Measurements from ENCODE around the gene SLC16A12. TPM values are rescaled to one million over a fixed set of nuclear protein-coding genes. Genes with fewer than 3 reads are reported as not detected.

SLC16A12 gene
- total and polyA plus RNA-seq, 2 of the 13 experiments (the other 11 are each of a cell fraction or from before 2014, with no cell fraction given): 0.02 TPM; not detected in 1

DNA sequence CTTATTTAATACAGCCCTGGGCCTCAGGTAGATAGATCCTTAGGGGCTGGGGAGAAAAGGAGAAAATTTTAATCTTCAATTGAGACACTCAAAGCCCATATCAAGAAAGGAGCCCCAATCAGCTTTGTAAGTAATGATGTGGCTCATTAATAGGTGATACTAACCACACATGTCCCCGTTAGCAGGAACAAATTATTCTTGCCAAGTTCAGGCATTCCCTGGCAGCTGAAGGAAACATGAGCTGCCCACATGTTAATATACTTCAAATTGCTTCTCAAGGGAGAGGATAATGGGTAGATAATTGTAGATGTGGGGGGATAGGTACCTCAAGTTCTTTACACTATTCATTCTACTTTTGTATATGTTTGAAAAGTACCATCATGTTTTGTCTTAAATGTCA lies 106.5 kb downstream of the SLC16A12 start (continued):
- TF ChIP-seq, protein P1, sequence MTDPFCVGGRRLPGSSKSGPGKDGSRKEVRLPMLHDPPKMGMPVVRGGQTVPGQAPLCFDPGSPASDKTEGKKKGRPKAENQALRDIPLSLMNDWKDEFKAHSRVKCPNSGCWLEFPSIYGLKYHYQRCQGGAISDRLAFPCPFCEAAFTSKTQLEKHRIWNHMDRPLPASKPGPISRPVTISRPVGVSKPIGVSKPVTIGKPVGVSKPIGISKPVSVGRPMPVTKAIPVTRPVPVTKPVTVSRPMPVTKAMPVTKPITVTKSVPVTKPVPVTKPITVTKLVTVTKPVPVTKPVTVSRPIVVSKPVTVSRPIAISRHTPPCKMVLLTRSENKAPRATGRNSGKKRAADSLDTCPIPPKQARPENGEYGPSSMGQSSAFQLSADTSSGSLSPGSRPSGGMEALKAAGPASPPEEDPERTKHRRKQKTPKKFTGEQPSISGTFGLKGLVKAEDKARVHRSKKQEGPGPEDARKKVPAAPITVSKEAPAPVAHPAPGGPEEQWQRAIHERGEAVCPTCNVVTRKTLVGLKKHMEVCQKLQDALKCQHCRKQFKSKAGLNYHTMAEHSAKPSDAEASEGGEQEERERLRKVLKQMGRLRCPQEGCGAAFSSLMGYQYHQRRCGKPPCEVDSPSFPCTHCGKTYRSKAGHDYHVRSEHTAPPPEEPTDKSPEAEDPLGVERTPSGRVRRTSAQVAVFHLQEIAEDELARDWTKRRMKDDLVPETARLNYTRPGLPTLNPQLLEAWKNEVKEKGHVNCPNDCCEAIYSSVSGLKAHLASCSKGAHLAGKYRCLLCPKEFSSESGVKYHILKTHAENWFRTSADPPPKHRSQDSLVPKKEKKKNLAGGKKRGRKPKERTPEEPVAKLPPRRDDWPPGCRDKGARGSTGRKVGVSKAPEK (CRISPR knock-in tag; IDR thresholded peaks at IDR 0.05; ENCODE audit: borderline replicate concordance): no peak
- TF ChIP-seq RFXAP (CRISPR knock-in tag; IDR thresholded peaks at IDR 0.05; ENCODE audit: borderline replicate concordance): no peak

DNA sequence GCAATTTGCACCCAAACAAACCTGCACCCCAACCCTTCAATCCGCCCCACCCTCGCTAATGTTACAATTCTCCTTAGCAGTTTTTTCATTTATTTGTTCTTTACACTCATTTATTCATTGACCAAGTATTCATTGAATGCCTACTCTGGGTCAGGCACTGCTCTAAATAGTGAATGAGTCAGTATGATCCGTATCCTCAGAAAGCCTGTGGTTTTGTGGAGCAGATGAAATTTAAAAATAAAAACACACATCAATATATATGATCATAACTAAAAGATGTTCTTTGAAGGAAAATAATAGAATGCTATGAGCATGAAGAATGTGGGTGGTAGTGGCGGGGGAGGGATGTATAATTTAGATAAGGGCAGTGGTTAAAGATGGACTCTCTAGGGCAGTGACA lies 107.8 kb downstream of the SLC16A12 start:
- no peak for FAIRE-seq
- H3K4me2 ChIP-seq (ENCODE audit: low read depth, low read length): no peak overlapping the region

More for the DNA sequence above, 107.8 kb downstream of the SLC16A12 start:
- Histone ChIP-seq H3K4me1 (ENCODE audit: insufficient read depth, low read length) (peaks cover 20% of the 10 kb centered on the region), H3K9me3 (ENCODE audit: low read length) (no peaks in the 10 kb centered on the region), H4K20me1 (ENCODE audit: insufficient read depth, low read length) (no peaks in the 10 kb centered on the region), H3K27ac (ENCODE audit: extremely low read length, insufficient read depth, low read length) (no peak overlapping the region), H3K79me2 (ENCODE audit: insufficient read depth, low read length) (no peaks in the 10 kb centered on the region), H2AFZ (ENCODE audit: low read length) (no peak overlapping the region), H3K9ac (ENCODE audit: insufficient read depth, low read depth, low read length) (no peak overlapping the region), H3K4me3 (replicated peaks in 1 of 3; ENCODE audit: insufficient read depth in 1 of 3, low read depth in 2 of 3, low read length in 3 of 3) (no peak overlapping the region), H3K27me3 (ENCODE audit: control insufficient read depth in 1 of 2, insufficient read depth in 2 of 2, low read length in 2 of 2) (no peaks in the 10 kb centered on the region), H3K36me3 (replicated peaks in 1 of 2; ENCODE audit: control insufficient read depth in 1 of 2, insufficient read depth in 2 of 2, low read length in 2 of 2) (no peaks in the 10 kb centered on the region)
- intact Hi-C loops (cut with micrococcal nuclease; ENCODE audit: unreplicated experiment): loop anchor here (2.0 to 5.0 kb wide), 3 partner anchors 215 to 365 kb away; partner anchors contain the start of gene KIF20B
- DNase-seq (ENCODE audit: low spot score): no peak
- TF ChIP-seq DMAP1 (CRISPR knock-in tag; IDR thresholded peaks at IDR 0.05) (no peak), ZSCAN31 (CRISPR knock-in tag; IDR thresholded peaks at IDR 0.05; ENCODE audit: low read depth) (no peak), ZFP36L1 (CRISPR knock-in tag; IDR thresholded peaks at IDR 0.05) (no peak), KLF6 (CRISPR knock-in tag; IDR thresholded peaks at IDR 0.05) (no peak), ZNF816 (CRISPR knock-in tag; IDR thresholded peaks at IDR 0.05; ENCODE audit: borderline replicate concordance) (no peak), NPAS2 (CRISPR knock-in tag; IDR thresholded peaks at IDR 0.05; ENCODE audit: borderline replicate concordance) (no peak)
- TF ChIP-seq, protein P2, sequence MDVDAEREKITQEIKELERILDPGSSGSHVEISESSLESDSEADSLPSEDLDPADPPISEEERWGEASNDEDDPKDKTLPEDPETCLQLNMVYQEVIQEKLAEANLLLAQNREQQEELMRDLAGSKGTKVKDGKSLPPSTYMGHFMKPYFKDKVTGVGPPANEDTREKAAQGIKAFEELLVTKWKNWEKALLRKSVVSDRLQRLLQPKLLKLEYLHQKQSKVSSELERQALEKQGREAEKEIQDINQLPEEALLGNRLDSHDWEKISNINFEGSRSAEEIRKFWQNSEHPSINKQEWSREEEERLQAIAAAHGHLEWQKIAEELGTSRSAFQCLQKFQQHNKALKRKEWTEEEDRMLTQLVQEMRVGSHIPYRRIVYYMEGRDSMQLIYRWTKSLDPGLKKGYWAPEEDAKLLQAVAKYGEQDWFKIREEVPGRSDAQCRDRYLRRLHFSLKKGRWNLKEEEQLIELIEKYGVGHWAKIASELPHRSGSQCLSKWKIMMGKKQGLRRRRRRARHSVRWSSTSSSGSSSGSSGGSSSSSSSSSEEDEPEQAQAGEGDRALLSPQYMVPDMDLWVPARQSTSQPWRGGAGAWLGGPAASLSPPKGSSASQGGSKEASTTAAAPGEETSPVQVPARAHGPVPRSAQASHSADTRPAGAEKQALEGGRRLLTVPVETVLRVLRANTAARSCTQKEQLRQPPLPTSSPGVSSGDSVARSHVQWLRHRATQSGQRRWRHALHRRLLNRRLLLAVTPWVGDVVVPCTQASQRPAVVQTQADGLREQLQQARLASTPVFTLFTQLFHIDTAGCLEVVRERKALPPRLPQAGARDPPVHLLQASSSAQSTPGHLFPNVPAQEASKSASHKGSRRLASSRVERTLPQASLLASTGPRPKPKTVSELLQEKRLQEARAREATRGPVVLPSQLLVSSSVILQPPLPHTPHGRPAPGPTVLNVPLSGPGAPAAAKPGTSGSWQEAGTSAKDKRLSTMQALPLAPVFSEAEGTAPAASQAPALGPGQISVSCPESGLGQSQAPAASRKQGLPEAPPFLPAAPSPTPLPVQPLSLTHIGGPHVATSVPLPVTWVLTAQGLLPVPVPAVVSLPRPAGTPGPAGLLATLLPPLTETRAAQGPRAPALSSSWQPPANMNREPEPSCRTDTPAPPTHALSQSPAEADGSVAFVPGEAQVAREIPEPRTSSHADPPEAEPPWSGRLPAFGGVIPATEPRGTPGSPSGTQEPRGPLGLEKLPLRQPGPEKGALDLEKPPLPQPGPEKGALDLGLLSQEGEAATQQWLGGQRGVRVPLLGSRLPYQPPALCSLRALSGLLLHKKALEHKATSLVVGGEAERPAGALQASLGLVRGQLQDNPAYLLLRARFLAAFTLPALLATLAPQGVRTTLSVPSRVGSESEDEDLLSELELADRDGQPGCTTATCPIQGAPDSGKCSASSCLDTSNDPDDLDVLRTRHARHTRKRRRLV (CRISPR knock-in tag; IDR thresholded peaks at IDR 0.05): no peak
- ATAC-seq: no peak
- no TSS peak for BruUV-seq (replicated peaks)
- ChIA-PET POLR2A (no interaction called here), CTCF (ENCODE audit: low intra/inter-chr PET ratio, low total read pairs) (interaction anchor here (2.8 kb wide), 1 partner anchor 136 kb away, joined by 46 read pairs; no protein-coding TSS in a partner anchor)
- WGBS (ENCODE audit: low lambda C conversion rate): 26% methylated on average over 4 of the region's 4 CpGs
- in situ Hi-C loops (cut with HindIII; ENCODE audit: extremely low pct_ligation_motif_present, low pct_unique_long_range_greater_than_20kb): loop anchor here (5.0 kb wide), 1 partner anchor 135 kb away; no protein-coding TSS in a partner anchor
